Neural progenitor cell (in vitro differentiated cells): Measurements from ENCODE around the gene LTC4S. TPM values are rescaled to one million over a fixed set of nuclear protein-coding genes. Genes with fewer than 3 reads are reported as not detected.

Experiments
- DNase-seq: peaks from one replicate; pipeline ENCODE4 v3.0.0-alpha.2; 2016; ENCODE audit warnings: low spot score
- H2AFZ ChIP-seq: fragments of 200-600 bp; sonication (generic); replicated peaks from 2 replicates; pipeline ENCODE4 v1.6.1; 2016; ENCODE audit warnings: antibody characterized with exemption
- H3F3A ChIP-seq: fragments of 200-600 bp; sonication (generic); 2 replicates; pipeline ENCODE4 v1.6.1; 2016; ENCODE audit warnings: antibody characterized with exemption, low read depth
- H3K27ac ChIP-seq: fragments of 200-600 bp; sonication (generic); 2 replicates; pipeline ENCODE4 v1.5.1; 2016; ENCODE audit warnings: mild to moderate bottlenecking
- H3K27me3 ChIP-seq: fragments of 200-600 bp; sonication (generic); 2 replicates; pipeline ENCODE4 v1.6.1; 2016; ENCODE audit warnings: mild to moderate bottlenecking, moderate library complexity
- H3K36me3 ChIP-seq: fragments of 200-600 bp; sonication (generic); 2 replicates; pipeline ENCODE4 v1.5.1; 2016
- H3K4me1 ChIP-seq: fragments of 200-600 bp; sonication (generic); 2 replicates; pipeline ENCODE4 v1.6.1; 2016; ENCODE audit warnings: mixed run types
- H3K4me2 ChIP-seq: fragments of 200-600 bp; sonication (generic); 2 replicates; pipeline ENCODE4 v1.6.1; 2016
- H3K4me3 ChIP-seq: fragments of 200-600 bp; sonication (generic); 2 replicates; pipeline ENCODE4 v1.5.1; 2016
- H3K79me2 ChIP-seq: fragments of 200-600 bp; sonication (generic); 2 replicates; pipeline ENCODE4 v1.6.1; 2016; ENCODE audit warnings: low read depth
- H3K9ac ChIP-seq: fragments of 200-600 bp; sonication (generic); 2 replicates; pipeline ENCODE4 v1.6.1; 2016
- H3K9me3 ChIP-seq: fragments of 200-600 bp; sonication (generic); 2 replicates; pipeline ENCODE4 v1.5.1; 2016; ENCODE audit warnings: low read depth
- H4K20me1 ChIP-seq: fragments of 200-600 bp; sonication (generic); 2 replicates; pipeline ENCODE4 v1.6.1; 2016; ENCODE audit warnings: low read depth
- H3K27ac Mint-ChIP-seq: 3 replicates; pipeline ENCODE4 v1.8.0; 2021; ENCODE audit warnings: mixed read lengths
- H3K27me3 Mint-ChIP-seq: 2 replicates; pipeline ENCODE4 v1.8.0; 2022; ENCODE audit warnings: low read depth, mild to moderate bottlenecking, inconsistent platforms, moderate library complexity, mixed read lengths; ENCODE audit not compliant: insufficient read depth
- H3K36me3 Mint-ChIP-seq: 3 replicates; pipeline ENCODE4 v1.8.0; 2021; ENCODE audit warnings: mixed read lengths
- H3K4me1 Mint-ChIP-seq: 3 replicates; pipeline ENCODE4 v1.8.0; 2021; ENCODE audit warnings: mixed read lengths
- H3K4me3 Mint-ChIP-seq: 3 replicates; pipeline ENCODE4 v1.8.0; 2021; ENCODE audit warnings: mild to moderate bottlenecking, moderate library complexity, mixed read lengths
- H3K9me3 Mint-ChIP-seq: 3 replicates; pipeline ENCODE4 v1.8.0; 2020; ENCODE audit warnings: mixed read lengths
- EZH2 ChIP-seq: fragments of 200-600 bp; sonication (generic); IDR thresholded peaks from 2 replicates; pipeline ENCODE4 v1.6.1; 2017; ENCODE audit warnings: antibody characterized with exemption, mild to moderate bottlenecking, moderate library complexity
- EZH2phosphoT487 ChIP-seq: fragments of 200-600 bp; sonication (generic); IDR thresholded peaks from 2 replicates; pipeline ENCODE4 v1.6.1; 2017; ENCODE audit warnings: antibody characterized with exemption
- total RNA-seq: library from RNA; depleted of rRNA; stranded (reverse); fragments of >200 nt; gene quantifications from 2 replicates; pipeline ENCODE4 v1.2.3, GENCODE V29; 2015; ENCODE audit warnings: low replicate concordance
- TF ChIP-seq, protein P1 (sequence below): fragments of 200-600 bp; sonication (generic); IDR thresholded peaks from 2 replicates; pipeline ENCODE4 v1.5.1; 2017; ENCODE audit warnings: antibody characterized with exemption, mild to moderate bottlenecking

The LTC4S gene
- total RNA-seq, 1 donor from 2014 or later: not detected

DNA sequence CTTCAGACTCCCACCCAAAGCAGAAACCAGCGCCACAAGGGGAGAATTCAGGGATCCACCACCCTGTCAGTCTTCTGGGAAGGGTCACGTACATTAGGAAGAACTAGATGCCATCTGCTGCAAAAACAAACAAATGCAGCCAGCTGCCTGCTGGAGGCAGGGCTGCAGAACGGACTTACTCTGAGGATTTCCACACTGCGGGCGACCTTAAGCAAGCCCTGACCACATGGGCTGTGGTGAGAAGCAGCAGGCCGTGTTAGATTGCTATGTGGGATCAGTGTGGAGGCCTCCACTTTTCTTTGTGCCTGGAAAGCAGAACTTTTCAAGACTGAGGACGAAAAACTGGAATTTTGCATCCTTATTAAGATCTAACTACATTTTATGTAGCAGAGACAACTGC lies 13.4 kb upstream of the LTC4S start:
- H3K36me3 ChIP-seq: no peaks in the 10 kb centered on the region
- no peaks in the 10 kb centered on the region for H3K9me3 ChIP-seq
- H3K4me1 Mint-ChIP-seq: no peaks in the 10 kb centered on the region
- no peaks in the 10 kb centered on the region for H3K4me1 ChIP-seq
- H3K27ac Mint-ChIP-seq: no peak overlapping the region
- H4K20me1 ChIP-seq: peaks cover 4% of the 10 kb centered on the region
- H3K27ac ChIP-seq: no peak overlapping the region
- H3K27me3 Mint-ChIP-seq: no peaks in the 10 kb centered on the region
- H3K36me3 Mint-ChIP-seq: peaks cover 30% of the 10 kb centered on the region
- no peak for DNase-seq
- no peak overlapping the region for H3K4me2 ChIP-seq
- H3K9me3 Mint-ChIP-seq: no peaks in the 10 kb centered on the region
- H3F3A ChIP-seq: no peaks in the 10 kb centered on the region
- no peak overlapping the region for H2AFZ ChIP-seq
- H3K4me3 Mint-ChIP-seq: no peak overlapping the region
- H3K4me3 ChIP-seq: no peak overlapping the region
- H3K79me2 ChIP-seq: no peaks in the 10 kb centered on the region
- TF ChIP-seq EZH2 (no peak), EZH2phosphoT487 (no peak)
- TF ChIP-seq, protein P1, sequence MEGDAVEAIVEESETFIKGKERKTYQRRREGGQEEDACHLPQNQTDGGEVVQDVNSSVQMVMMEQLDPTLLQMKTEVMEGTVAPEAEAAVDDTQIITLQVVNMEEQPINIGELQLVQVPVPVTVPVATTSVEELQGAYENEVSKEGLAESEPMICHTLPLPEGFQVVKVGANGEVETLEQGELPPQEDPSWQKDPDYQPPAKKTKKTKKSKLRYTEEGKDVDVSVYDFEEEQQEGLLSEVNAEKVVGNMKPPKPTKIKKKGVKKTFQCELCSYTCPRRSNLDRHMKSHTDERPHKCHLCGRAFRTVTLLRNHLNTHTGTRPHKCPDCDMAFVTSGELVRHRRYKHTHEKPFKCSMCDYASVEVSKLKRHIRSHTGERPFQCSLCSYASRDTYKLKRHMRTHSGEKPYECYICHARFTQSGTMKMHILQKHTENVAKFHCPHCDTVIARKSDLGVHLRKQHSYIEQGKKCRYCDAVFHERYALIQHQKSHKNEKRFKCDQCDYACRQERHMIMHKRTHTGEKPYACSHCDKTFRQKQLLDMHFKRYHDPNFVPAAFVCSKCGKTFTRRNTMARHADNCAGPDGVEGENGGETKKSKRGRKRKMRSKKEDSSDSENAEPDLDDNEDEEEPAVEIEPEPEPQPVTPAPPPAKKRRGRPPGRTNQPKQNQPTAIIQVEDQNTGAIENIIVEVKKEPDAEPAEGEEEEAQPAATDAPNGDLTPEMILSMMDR: no peak
- H3K9ac ChIP-seq: no peak overlapping the region
- no peaks in the 10 kb centered on the region for H3K27me3 ChIP-seq

DNA sequence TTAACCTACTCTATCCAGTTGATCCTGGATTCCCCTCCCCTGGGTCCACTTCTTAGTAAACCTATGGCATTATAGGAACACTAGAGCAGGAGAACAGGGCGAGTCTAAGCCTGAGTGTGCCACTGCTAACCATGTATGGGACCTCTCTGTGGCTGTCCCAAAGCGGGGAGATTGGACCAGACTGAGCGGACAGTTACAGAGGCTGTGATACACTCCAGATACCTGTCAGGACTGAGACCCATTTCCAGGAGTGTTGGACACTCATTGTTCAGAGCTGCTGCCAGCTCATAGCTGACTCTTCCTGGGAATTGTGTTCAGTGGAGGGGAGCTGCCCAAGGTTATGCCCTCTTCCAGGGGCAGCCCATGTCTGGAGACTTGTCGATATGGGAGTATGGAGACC lies 11.9 kb upstream of the LTC4S start:
- Histone ChIP-seq H3K79me2 (no peaks in the 10 kb centered on the region), H3K36me3 (no peaks in the 10 kb centered on the region), H3K4me1 (no peaks in the 10 kb centered on the region), H3K27ac (no peak overlapping the region), H2AFZ (no peak overlapping the region), H4K20me1 (no peaks in the 10 kb centered on the region), H3K27me3 (no peaks in the 10 kb centered on the region), H3F3A (no peaks in the 10 kb centered on the region), H3K9ac (no peak overlapping the region), H3K9me3 (no peaks in the 10 kb centered on the region), H3K4me2 (no peak overlapping the region), H3K4me3 (no peak overlapping the region)
- Mint-ChIP-seq H3K4me3 (no peak overlapping the region), H3K27ac (peak overlapping the region; percentile 54), H3K9me3 (peaks cover 2% of the 10 kb centered on the region), H3K27me3 (peaks cover 3% of the 10 kb centered on the region), H3K36me3 (peaks cover 27% of the 10 kb centered on the region), H3K4me1 (no peaks in the 10 kb centered on the region)
- DNase-seq: no peak
- TF ChIP-seq EZH2phosphoT487: no peak
- TF ChIP-seq, protein P1: no peak
- no peak for TF ChIP-seq EZH2

DNA sequence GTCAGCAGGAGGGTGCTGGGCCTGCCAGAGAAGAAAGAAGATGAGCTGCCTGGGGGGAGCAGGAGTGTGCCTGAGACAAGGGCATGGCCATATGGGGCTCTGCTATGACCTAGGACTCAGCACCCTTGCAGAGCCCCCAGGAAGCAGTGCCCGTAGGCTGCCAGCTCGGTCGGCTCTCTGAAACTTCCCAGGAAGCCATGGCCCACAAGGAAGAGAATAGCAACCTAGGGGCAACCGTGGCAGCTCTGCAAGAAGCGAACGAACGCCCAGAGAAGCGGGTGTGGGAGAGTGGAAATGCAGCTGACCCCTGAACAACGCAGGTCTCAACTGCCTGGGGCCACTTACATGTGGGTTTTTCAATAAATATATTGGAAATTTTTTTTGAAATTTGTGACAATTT lies 10.7 kb upstream of the LTC4S start:
- no peaks in the 10 kb centered on the region for H3K36me3 ChIP-seq
- H3K36me3 Mint-ChIP-seq: peaks cover 24% of the 10 kb centered on the region
- H3K4me3 Mint-ChIP-seq: no peak overlapping the region
- H3K4me3 ChIP-seq: no peak overlapping the region
- H3K9ac ChIP-seq: no peak overlapping the region
- H4K20me1 ChIP-seq: no peaks in the 10 kb centered on the region
- no peaks in the 10 kb centered on the region for H3K79me2 ChIP-seq
- H2AFZ ChIP-seq: no peak overlapping the region
- TF ChIP-seq EZH2: no peak
- TF ChIP-seq, protein P1: no peak
- no peak for TF ChIP-seq EZH2phosphoT487
- no peaks in the 10 kb centered on the region for H3K27me3 ChIP-seq
- DNase-seq: no peak
- H3K9me3 ChIP-seq: no peaks in the 10 kb centered on the region
- peaks cover 2% of the 10 kb centered on the region for H3K9me3 Mint-ChIP-seq
- no peaks in the 10 kb centered on the region for H3F3A ChIP-seq
- H3K27ac ChIP-seq: no peak overlapping the region
- no peak overlapping the region for H3K4me2 ChIP-seq
- H3K4me1 ChIP-seq: no peaks in the 10 kb centered on the region
- peaks cover 3% of the 10 kb centered on the region for H3K27me3 Mint-ChIP-seq
- H3K27ac Mint-ChIP-seq: no peak overlapping the region
- H3K4me1 Mint-ChIP-seq: no peaks in the 10 kb centered on the region

DNA sequence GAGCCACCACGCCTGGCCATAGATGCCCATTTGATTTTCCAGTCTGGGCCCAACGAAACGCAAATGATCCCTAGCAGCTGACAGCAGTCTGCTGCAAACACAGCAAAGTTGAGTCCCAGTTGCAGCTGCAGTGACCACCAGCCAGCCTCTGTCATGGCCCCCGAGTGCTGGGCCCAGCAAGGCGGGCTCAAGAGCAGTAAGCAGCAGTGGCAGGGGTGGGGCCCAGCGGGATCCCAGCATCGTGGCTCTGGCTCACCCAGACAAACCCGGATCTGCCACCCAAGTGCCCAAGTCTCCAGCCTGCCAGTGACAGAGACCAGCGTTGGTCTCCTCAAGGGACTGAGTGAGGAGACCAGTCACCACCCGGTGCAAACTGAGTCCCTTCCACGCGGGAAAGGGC lies 6.9 kb upstream of the LTC4S start:
- DNase-seq: no peak
- TF ChIP-seq, protein P1: no peak
- TF ChIP-seq EZH2: no peak
- no peak for TF ChIP-seq EZH2phosphoT487
- Mint-ChIP-seq H3K36me3 (peaks cover 13% of the 10 kb centered on the region), H3K4me3 (no peak overlapping the region), H3K27me3 (peaks cover 3% of the 10 kb centered on the region), H3K9me3 (peaks cover 4% of the 10 kb centered on the region), H3K4me1 (no peaks in the 10 kb centered on the region), H3K27ac (no peak overlapping the region)
- Histone ChIP-seq H4K20me1 (no peaks in the 10 kb centered on the region), H3K4me3 (no peak overlapping the region), H3F3A (no peaks in the 10 kb centered on the region), H3K79me2 (no peaks in the 10 kb centered on the region), H2AFZ (no peak overlapping the region), H3K4me2 (no peak overlapping the region), H3K4me1 (no peaks in the 10 kb centered on the region), H3K36me3 (no peaks in the 10 kb centered on the region), H3K27me3 (no peaks in the 10 kb centered on the region), H3K27ac (no peak overlapping the region), H3K9me3 (no peaks in the 10 kb centered on the region), H3K9ac (no peak overlapping the region)
